SK-N-SH treated with all-trans-retinoic acid at 6 μM for 48 hours (cell line): ENCODE results near the gene ELFN1.
A peak's percentile ranks its signal among the peaks of the same experiment; 100 is the strongest.

Source experiments
- ATAC-seq: fragments of 200-7000 bp; cut with Tn5 transposase; 3 replicates; pipeline ENCODE4 v1.9.1; 2020; ENCODE audit warnings: mild to moderate bottlenecking, moderate library complexity
- ARNTL ChIP-seq: fragments of 450-650 bp; formaldehyde crosslinking; IDR thresholded peaks from 2 replicates; pipeline ENCODE4 v1.5.0; 2020; ENCODE audit warnings: low read depth, mild to moderate bottlenecking, moderate library complexity, borderline replicate concordance
- BACH2 ChIP-seq: fragments of 250-450 bp; sonication (Bioruptor Pico); IDR thresholded peaks from 2 replicates; pipeline ENCODE4 v1.9.0; 2021; ENCODE audit warnings: mild to moderate bottlenecking, borderline replicate concordance
- CREB5 ChIP-seq: fragments of 250-450 bp; sonication (Bioruptor Pico); IDR thresholded peaks from 2 replicates; pipeline ENCODE4 v1.5.1; 2020; ENCODE audit warnings: low read depth, mild to moderate bottlenecking, moderate library complexity
- CSDC2 ChIP-seq: fragments of 250-450 bp; sonication (Bioruptor Pico); IDR thresholded peaks from 2 replicates; pipeline ENCODE4 v1.5.0; 2020; ENCODE audit warnings: mild to moderate bottlenecking, moderate library complexity
- ESRRG ChIP-seq: fragments of 250-450 bp; sonication (Bioruptor Pico); IDR thresholded peaks from 2 replicates; pipeline ENCODE4 v1.6.1; 2021; ENCODE audit warnings: mild to moderate bottlenecking
- GLIS3 ChIP-seq: fragments of 250-450 bp; sonication (Bioruptor Pico); IDR thresholded peaks from 2 replicates; pipeline ENCODE4 v1.5.0; 2020; ENCODE audit warnings: mild to moderate bottlenecking, moderate library complexity
- ISL1 ChIP-seq: fragments of 250-450 bp; sonication (Bioruptor Pico); IDR thresholded peaks from 2 replicates; pipeline ENCODE4 v2.1.2; 2022; ENCODE audit warnings: mild to moderate bottlenecking, moderate library complexity
- OSR1 ChIP-seq: fragments of 250-450 bp; sonication (Bioruptor Pico); IDR thresholded peaks from 2 replicates; pipeline ENCODE4 v1.8.0; 2022; ENCODE audit warnings: moderate library complexity, mild to moderate bottlenecking, inconsistent platforms
- PATZ1 ChIP-seq: fragments of 250-450 bp; sonication (Bioruptor Pico); IDR thresholded peaks from 2 replicates; pipeline ENCODE4 v1.8.0; 2020; ENCODE audit warnings: mild to moderate bottlenecking, moderate library complexity, borderline replicate concordance
- POU6F1 ChIP-seq: fragments of 250-450 bp; sonication (Bioruptor Pico); IDR thresholded peaks from 2 replicates; pipeline ENCODE4 v1.8.0; 2021; ENCODE audit warnings: low read depth, mild to moderate bottlenecking, moderate library complexity, borderline replicate concordance
- SNAI2 ChIP-seq: fragments of 250-450 bp; sonication (Bioruptor Pico); IDR thresholded peaks from 2 replicates; pipeline ENCODE4 v1.5.0; 2020; ENCODE audit warnings: mild to moderate bottlenecking, moderate library complexity
- TCF4 ChIP-seq: fragments of 250-450 bp; sonication (Bioruptor Pico); IDR thresholded peaks from 2 replicates; pipeline ENCODE4 v1.8.0; 2021; ENCODE audit warnings: mild to moderate bottlenecking, moderate library complexity, borderline replicate concordance
- TOX ChIP-seq: fragments of 250-450 bp; sonication (Bioruptor Pico); IDR thresholded peaks from 2 replicates; pipeline ENCODE4 v1.8.0; 2021; ENCODE audit warnings: mild to moderate bottlenecking, moderate library complexity, borderline replicate concordance
- TSHZ2 ChIP-seq: fragments of 250-450 bp; sonication (Bioruptor Pico); IDR thresholded peaks from 2 replicates; pipeline ENCODE4 v1.5.0; 2020; ENCODE audit warnings: mild to moderate bottlenecking, moderate library complexity
- ZC3H10 ChIP-seq: fragments of 250-450 bp; sonication (Bioruptor Pico); IDR thresholded peaks from 2 replicates; pipeline ENCODE4 v1.5.1; 2021; ENCODE audit warnings: mild to moderate bottlenecking, moderate library complexity
- ZFP3 ChIP-seq: fragments of 250-450 bp; sonication (Bioruptor Pico); IDR thresholded peaks from 2 replicates; pipeline ENCODE4 v1.5.0; 2020; ENCODE audit warnings: mild to moderate bottlenecking, moderate library complexity
- ZFP30 ChIP-seq: fragments of 450-650 bp; formaldehyde crosslinking; IDR thresholded peaks from 2 replicates; pipeline ENCODE4 v1.5.0; 2022; ENCODE audit warnings: mild to moderate bottlenecking, moderate library complexity
- ZNF565 ChIP-seq: fragments of 450-650 bp; formaldehyde crosslinking; conservative IDR thresholded peaks from 2 replicates; pipeline ENCODE4 v1.5.0; 2020; ENCODE audit warnings: low read depth, mild to moderate bottlenecking, moderate library complexity
- ZNF70 ChIP-seq: fragments of 450-650 bp; formaldehyde crosslinking; IDR thresholded peaks from 2 replicates; pipeline ENCODE4 v1.5.0; 2020; ENCODE audit warnings: mild to moderate bottlenecking, moderate library complexity

Gene ELFN1

GRCh38 chr7:1666823-1667565 lies 3.1 kb upstream of the ELFN1 start:
- peak; percentile 24 for ATAC-seq
- TF ChIP-seq ZNF565: no peak

GRCh38 chr7:1667566-1668395 lies 2.3 kb upstream of the ELFN1 start:
- TF ChIP-seq TOX (CRISPR knock-in tag): no peak
- TF ChIP-seq CREB5 (CRISPR knock-in tag): no peak
- TF ChIP-seq CSDC2 (CRISPR knock-in tag): no peak
- TF ChIP-seq PATZ1 (CRISPR knock-in tag): no peak
- no peak for TF ChIP-seq ZNF565
- TF ChIP-seq TCF4 (CRISPR knock-in tag): no peak
- no peak for TF ChIP-seq OSR1 (CRISPR knock-in tag)
- no peak; the same call in 2 of the 3 replicates for ATAC-seq

GRCh38 chr7:1668396-1669063 lies 1.5 kb upstream of the ELFN1 start:
- peak; percentile 6 for ATAC-seq
- TF ChIP-seq ZFP30 (CRISPR knock-in tag) (no peak), ZFP3 (CRISPR knock-in tag) (no peak), ZNF70 (CRISPR knock-in tag) (no peak), ISL1 (CRISPR knock-in tag) (no peak), BACH2 (CRISPR knock-in tag) (no peak), SNAI2 (no peak), CREB5 (CRISPR knock-in tag) (no peak), ESRRG (CRISPR knock-in tag) (no peak), POU6F1 (CRISPR knock-in tag) (no peak), PATZ1 (CRISPR knock-in tag) (no peak), TSHZ2 (CRISPR knock-in tag) (no peak), CSDC2 (CRISPR knock-in tag) (no peak), ZC3H10 (CRISPR knock-in tag) (no peak), GLIS3 (CRISPR knock-in tag) (no peak), TOX (CRISPR knock-in tag) (no peak), TCF4 (CRISPR knock-in tag) (no peak), ZNF565 (no peak), ARNTL (CRISPR knock-in tag) (no peak)
